ENCODE measurements around the gene NKX1-2.

Gene NKX1-2

DNA sequence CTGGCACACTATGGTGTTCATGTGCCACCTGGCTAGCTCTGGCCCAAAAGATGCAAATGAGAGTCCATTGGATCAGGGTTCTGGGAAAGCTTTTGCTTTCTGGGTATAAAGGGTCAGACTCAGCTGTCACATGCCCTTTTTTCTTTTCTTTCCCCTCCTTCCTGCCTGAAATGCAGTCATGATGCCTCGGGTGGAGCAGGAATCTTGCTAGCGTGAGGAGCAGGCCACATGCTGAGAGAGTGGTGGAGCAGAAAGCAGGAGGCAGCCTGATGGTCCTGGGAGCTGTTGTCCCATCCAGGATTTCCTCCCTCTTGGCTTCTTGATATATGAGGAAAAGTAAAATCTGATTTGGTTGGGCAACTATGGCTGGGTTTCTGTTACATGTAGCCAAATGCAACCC lies 9.1 kb upstream of the NKX1-2 start:
- H2AK5ac ChIP-seq (ENCODE audit: low read depth, low read length), result no peak overlapping the region
- H3K9ac ChIP-seq (ENCODE audit: low read depth, low read length, poor library complexity), result no peak overlapping the region
- no peak overlapping the region for H4K8ac ChIP-seq (ENCODE audit: low read depth, low read length)
- no CpG with 5 or more reads among the region's 2 CpGs for WGBS, 2 donors (ENCODE audit: extremely low coverage in 2 of 2, insufficient read length in 2 of 2, insufficient replicate concordance in 1 of 2)
- H2BK5ac ChIP-seq (ENCODE audit: low read length), result no peak overlapping the region
- no peak overlapping the region for H4K91ac ChIP-seq (ENCODE audit: low read depth, low read length, poor library complexity)
- DNase-seq (ENCODE audit: low spot score), result no peak
- H3K4me3 ChIP-seq (ENCODE audit: low read length in 2 of 2), result no peak overlapping the region
- H3K79me1 ChIP-seq (ENCODE audit: low read depth, low read length), result no peaks in the 10 kb centered on the region
- no peak overlapping the region for H2BK15ac ChIP-seq (ENCODE audit: low read length)
- no peak overlapping the region for H3K27ac ChIP-seq (replicated peaks; ENCODE audit: low read length)
- no peak overlapping the region for H2BK12ac ChIP-seq (ENCODE audit: low read length)
- H2AFZ ChIP-seq (ENCODE audit: low read length), result no peak overlapping the region
- H3K9me3 ChIP-seq (replicated peaks in 1 of 2; ENCODE audit: control insufficient read depth in 2 of 2, insufficient read depth in 1 of 2, low read depth in 1 of 2, low read length in 2 of 2), result no peaks in the 10 kb centered on the region
- H3K27me3 ChIP-seq (ENCODE audit: control insufficient read depth in 3 of 3, insufficient read depth in 3 of 3, low read depth in 1 of 3, low read length in 3 of 3), result peaks cover 0 to 47% (median 0%) of the 10 kb centered on the region in 3 experiments
- H3K4ac ChIP-seq (ENCODE audit: low read length), result no peak overlapping the region
- H3K4me1 ChIP-seq (ENCODE audit: control insufficient read depth in 2 of 2, insufficient read depth in 1 of 2, low read depth in 1 of 2, low read length in 2 of 2), result peaks cover 0 to 2% of the 10 kb centered on the region in 2 donors
- H3K18ac ChIP-seq (ENCODE audit: low read length), result no peak overlapping the region
- no peak overlapping the region for H3K4me2 ChIP-seq (ENCODE audit: insufficient read depth, low read length, poor library complexity, severe bottlenecking)
- H2BK120ac ChIP-seq (ENCODE audit: low read depth, low read length), result no peak overlapping the region
- no peak overlapping the region for H3K14ac ChIP-seq (ENCODE audit: low read length)
- no peaks in the 10 kb centered on the region for H3K36me3 ChIP-seq (replicated peaks in 1 of 2; ENCODE audit: control insufficient read depth in 2 of 2, insufficient read depth in 2 of 2, low read length in 2 of 2)
- H3K23ac ChIP-seq (ENCODE audit: low read depth, low read length, poor library complexity), result no peak overlapping the region

DNA sequence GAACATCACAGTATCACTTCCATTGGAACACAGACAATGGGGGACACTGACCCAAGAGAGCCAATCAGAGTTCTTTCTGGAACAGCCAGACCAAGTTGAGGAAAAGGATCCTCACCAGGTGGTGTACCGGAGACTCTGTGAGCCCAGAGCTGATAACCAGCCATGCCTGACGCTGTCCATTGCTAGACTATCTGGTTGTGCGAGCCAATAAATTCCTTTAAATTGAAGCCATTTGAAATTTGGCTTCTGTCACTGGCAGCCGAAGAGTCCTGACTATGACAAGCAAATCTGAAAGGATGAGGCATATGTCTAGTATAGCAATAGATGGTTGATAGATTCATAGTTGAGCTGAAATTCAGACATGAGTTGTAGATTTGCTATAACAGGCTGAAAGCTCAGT lies 8.6 kb upstream of the NKX1-2 start:
- H4K91ac ChIP-seq (ENCODE audit: low read depth, low read length, poor library complexity), result no peak overlapping the region
- no peak overlapping the region for H2BK120ac ChIP-seq (ENCODE audit: low read depth, low read length)
- WGBS, 2 donors (ENCODE audit: extremely low coverage in 2 of 2, insufficient read length in 2 of 2, insufficient replicate concordance in 1 of 2), result no CpG with 5 or more reads among the region's 4 CpGs
- no peak overlapping the region for H2AK5ac ChIP-seq (ENCODE audit: low read depth, low read length)
- no peak overlapping the region for H3K23ac ChIP-seq (ENCODE audit: low read depth, low read length, poor library complexity)
- no peak overlapping the region for H2BK15ac ChIP-seq (ENCODE audit: low read length)
- DNase-seq (ENCODE audit: low spot score), result no peak
- no peak overlapping the region for H3K18ac ChIP-seq (ENCODE audit: low read length)
- no peak overlapping the region for H3K4me3 ChIP-seq (ENCODE audit: low read length in 2 of 2)
- H3K79me1 ChIP-seq (ENCODE audit: low read depth, low read length), result no peaks in the 10 kb centered on the region
- no peak overlapping the region for H2BK12ac ChIP-seq (ENCODE audit: low read length)
- no peak overlapping the region for H3K14ac ChIP-seq (ENCODE audit: low read length)
- H3K4me2 ChIP-seq (ENCODE audit: insufficient read depth, low read length, poor library complexity, severe bottlenecking), result no peak overlapping the region
- peaks cover 0 to 51% (median 0%) of the 10 kb centered on the region in 3 experiments for H3K27me3 ChIP-seq (ENCODE audit: control insufficient read depth in 3 of 3, insufficient read depth in 3 of 3, low read depth in 1 of 3, low read length in 3 of 3)
- H3K4me1 ChIP-seq (ENCODE audit: control insufficient read depth in 2 of 2, insufficient read depth in 1 of 2, low read depth in 1 of 2, low read length in 2 of 2), result peaks cover 0 to 2% of the 10 kb centered on the region in 2 donors
- H3K9ac ChIP-seq (ENCODE audit: low read depth, low read length, poor library complexity), result no peak overlapping the region
- no peaks in the 10 kb centered on the region for H3K9me3 ChIP-seq (replicated peaks in 1 of 2; ENCODE audit: control insufficient read depth in 2 of 2, insufficient read depth in 1 of 2, low read depth in 1 of 2, low read length in 2 of 2)
- no peak overlapping the region for H3K4ac ChIP-seq (ENCODE audit: low read length)
- H4K8ac ChIP-seq (ENCODE audit: low read depth, low read length), result no peak overlapping the region
- H3K36me3 ChIP-seq (replicated peaks in 1 of 2; ENCODE audit: control insufficient read depth in 2 of 2, insufficient read depth in 2 of 2, low read length in 2 of 2), result no peaks in the 10 kb centered on the region
- H2AFZ ChIP-seq (ENCODE audit: low read length), result no peak overlapping the region
- no peak overlapping the region for H3K27ac ChIP-seq (replicated peaks; ENCODE audit: low read length)
- H2BK5ac ChIP-seq (ENCODE audit: low read length), result no peak overlapping the region

DNA sequence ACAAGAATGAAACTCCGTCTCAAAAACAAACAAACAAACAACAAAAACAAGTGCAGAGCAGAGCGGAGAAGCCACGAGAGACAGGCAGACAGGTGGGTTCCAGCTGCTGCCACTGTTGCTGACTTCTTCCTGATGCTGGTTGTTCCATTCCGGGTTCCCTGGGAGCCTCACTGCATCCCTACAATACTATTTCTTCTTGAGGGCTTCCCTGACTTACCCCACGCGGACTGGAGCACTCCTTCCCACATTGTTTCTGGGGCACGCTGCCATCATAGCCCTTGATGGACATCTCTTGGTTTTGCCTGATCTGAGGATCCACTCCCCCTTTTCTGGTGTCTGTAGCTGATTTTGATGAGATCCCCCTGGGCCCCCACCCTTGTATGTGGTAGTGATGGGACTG lies 5.6 kb upstream of the NKX1-2 start:
- Histone ChIP-seq H3K14ac (ENCODE audit: low read length) (no peak overlapping the region), H3K27me3 (ENCODE audit: control insufficient read depth in 3 of 3, insufficient read depth in 3 of 3, low read depth in 1 of 3, low read length in 3 of 3) (peaks cover 0 to 73% (median 11%) of the 10 kb centered on the region in 3 experiments), H3K9me3 (replicated peaks in 1 of 2; ENCODE audit: control insufficient read depth in 2 of 2, insufficient read depth in 1 of 2, low read depth in 1 of 2, low read length in 2 of 2) (no peaks in the 10 kb centered on the region), H3K27ac (replicated peaks; ENCODE audit: low read length) (no peak overlapping the region), H2AK5ac (ENCODE audit: low read depth, low read length) (no peak overlapping the region), H3K36me3 (replicated peaks in 1 of 2; ENCODE audit: control insufficient read depth in 2 of 2, insufficient read depth in 2 of 2, low read length in 2 of 2) (no peaks in the 10 kb centered on the region), H4K91ac (ENCODE audit: low read depth, low read length, poor library complexity) (no peak overlapping the region), H3K23ac (ENCODE audit: low read depth, low read length, poor library complexity) (no peak overlapping the region), H3K4ac (ENCODE audit: low read length) (no peak overlapping the region), H3K18ac (ENCODE audit: low read length) (no peak overlapping the region), H3K79me1 (ENCODE audit: low read depth, low read length) (no peaks in the 10 kb centered on the region), H2BK5ac (ENCODE audit: low read length) (no peak overlapping the region), H3K9ac (ENCODE audit: low read depth, low read length, poor library complexity) (no peak overlapping the region), H2BK15ac (ENCODE audit: low read length) (no peak overlapping the region), H3K4me2 (ENCODE audit: insufficient read depth, low read length, poor library complexity, severe bottlenecking) (no peak overlapping the region), H3K4me3 (ENCODE audit: low read length in 2 of 2) (no peak overlapping the region), H2BK12ac (ENCODE audit: low read length) (no peak overlapping the region), H4K8ac (ENCODE audit: low read depth, low read length) (no peak overlapping the region), H3K4me1 (ENCODE audit: control insufficient read depth in 2 of 2, insufficient read depth in 1 of 2, low read depth in 1 of 2, low read length in 2 of 2) (peaks cover 0 to 10% of the 10 kb centered on the region in 2 donors), H2AFZ (ENCODE audit: low read length) (no peak overlapping the region), H2BK120ac (ENCODE audit: low read depth, low read length) (no peak overlapping the region)
- no CpG with 5 or more reads among the region's 7 CpGs for WGBS, 2 donors (ENCODE audit: extremely low coverage in 2 of 2, insufficient read length in 2 of 2, insufficient replicate concordance in 1 of 2)
- DNase-seq (ENCODE audit: low spot score), result no peak

DNA sequence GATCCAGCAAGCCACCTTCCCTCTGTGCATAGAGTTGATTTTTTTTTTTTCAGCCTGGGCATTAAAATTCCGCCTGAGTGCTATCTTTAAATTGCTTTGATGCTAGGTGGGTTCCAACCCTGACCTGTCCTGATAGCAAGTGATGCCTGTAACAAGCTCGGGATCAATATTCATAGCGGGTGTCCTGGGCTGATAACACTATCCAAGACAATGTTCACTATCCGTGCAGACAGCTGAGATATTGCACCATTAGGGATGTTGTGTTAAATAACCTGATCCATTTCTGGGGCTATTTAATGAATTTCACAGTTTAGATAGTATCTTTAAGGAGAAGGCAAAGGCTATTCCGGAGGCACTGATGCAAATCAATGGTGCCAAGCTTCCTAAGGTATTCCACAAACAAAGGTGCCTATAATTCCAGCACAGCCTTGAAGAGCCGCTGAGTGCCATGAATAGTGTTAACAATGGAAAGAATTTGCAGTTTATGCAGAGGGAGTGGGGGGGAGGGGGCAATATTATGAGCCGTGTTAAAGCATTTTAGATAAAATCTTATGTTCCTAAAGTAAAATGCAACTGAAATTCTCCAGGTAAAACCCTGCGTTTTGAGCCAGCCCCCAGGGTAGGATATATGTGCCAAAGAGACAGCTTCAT lies 4.2 kb upstream of the NKX1-2 start:
- no peak overlapping the region for H2BK5ac ChIP-seq (ENCODE audit: low read length)
- no peak overlapping the region for H3K27ac ChIP-seq (replicated peaks; ENCODE audit: low read length)
- peaks cover 7 to 75% (median 23%) of the 10 kb centered on the region in 3 experiments for H3K27me3 ChIP-seq (ENCODE audit: control insufficient read depth in 3 of 3, insufficient read depth in 3 of 3, low read depth in 1 of 3, low read length in 3 of 3)

More for the DNA sequence above, 4.2 kb upstream of the NKX1-2 start:
- Histone ChIP-seq H3K9ac (ENCODE audit: low read depth, low read length, poor library complexity) (no peak overlapping the region), H4K91ac (ENCODE audit: low read depth, low read length, poor library complexity) (no peak overlapping the region), H3K23ac (ENCODE audit: low read depth, low read length, poor library complexity) (no peak overlapping the region), H3K4ac (ENCODE audit: low read length) (no peak overlapping the region), H3K18ac (ENCODE audit: low read length) (no peak overlapping the region), H3K79me1 (ENCODE audit: low read depth, low read length) (no peaks in the 10 kb centered on the region), H4K8ac (ENCODE audit: low read depth, low read length) (no peak overlapping the region), H3K4me3 (ENCODE audit: low read length in 2 of 2) (no peak overlapping the region), H2BK15ac (ENCODE audit: low read length) (no peak overlapping the region), H2AFZ (ENCODE audit: low read length) (no peak overlapping the region), H3K4me1 (ENCODE audit: control insufficient read depth in 2 of 2, insufficient read depth in 1 of 2, low read depth in 1 of 2, low read length in 2 of 2) (peaks cover 9 to 14% of the 10 kb centered on the region in 2 donors), H3K14ac (ENCODE audit: low read length) (no peak overlapping the region), H3K9me3 (replicated peaks in 1 of 2; ENCODE audit: control insufficient read depth in 2 of 2, insufficient read depth in 1 of 2, low read depth in 1 of 2, low read length in 2 of 2) (no peaks in the 10 kb centered on the region), H3K36me3 (replicated peaks in 1 of 2; ENCODE audit: control insufficient read depth in 2 of 2, insufficient read depth in 2 of 2, low read length in 2 of 2) (no peaks in the 10 kb centered on the region), H2AK5ac (ENCODE audit: low read depth, low read length) (no peak overlapping the region), H2BK120ac (ENCODE audit: low read depth, low read length) (no peak overlapping the region), H2BK12ac (ENCODE audit: low read length) (no peak overlapping the region), H3K4me2 (ENCODE audit: insufficient read depth, low read length, poor library complexity, severe bottlenecking) (no peak overlapping the region)
- no peak for DNase-seq (ENCODE audit: low spot score)
- no CpG with 5 or more reads among the region's 8 CpGs for WGBS, 2 donors (ENCODE audit: extremely low coverage in 2 of 2, insufficient read length in 2 of 2, insufficient replicate concordance in 1 of 2)

Measured in neuronal stem cell (in vitro differentiated cells).